Measurements from ENCODE around the gene ZNF512.

The ZNF512 gene

GRCh38 chr2:27638709-27639108, 55.9 kb downstream of the ZNF512 start:
- DNase-seq = no peak

GRCh38 chr2:27640722-27641245, 57.9 kb downstream of the ZNF512 start:
- DNase-seq = no peak

GRCh38 chr2:27645197-27645596, 62.4 kb downstream of the ZNF512 start:
- no peak for DNase-seq

- DNase-seq = no peak
These were observed 64.4 kb downstream of the ZNF512 start for GRCh38 chr2:27647289-27647688.

- DNase-seq = no peak
These were observed 64.9 kb downstream of the ZNF512 start for GRCh38 chr2:27647737-27648136.

GRCh38 chr2:27651056-27651455, 68.2 kb downstream of the ZNF512 start:
- no peak for DNase-seq

- no peak for DNase-seq
These were observed 69.5 kb downstream of the ZNF512 start for GRCh38 chr2:27652341-27652740.

GRCh38 chr2:27652790-27653189, 69.9 kb downstream of the ZNF512 start:
- DNase-seq = no peak

GRCh38 chr2:27653397-27653796, 70.6 kb downstream of the ZNF512 start:
- no peak for DNase-seq

- DNase-seq = no peak
These were observed 72.5 kb downstream of the ZNF512 start for GRCh38 chr2:27655155-27655951.

- DNase-seq = no peak
These were observed 78.5 kb downstream of the ZNF512 start for GRCh38 chr2:27661371-27661770.

GRCh38 chr2:27663285-27664153, 80.7 kb downstream of the ZNF512 start, which contains the start of the genes SLC4A1AP and SUPT7L:
TSS of gene SLC4A1AP (plus strand) at chr2:27663889. CDS start at chr2:27663915, 26 bp downstream.
TSS of gene SUPT7L (minus strand) at chr2:27663614. CDS start at chr2:27662192, 1,422 bp downstream.
- DNase-seq = peak; percentile 86

- DNase-seq = no peak
These were observed 81.3 kb downstream of the ZNF512 start for GRCh38 chr2:27664154-27664574.

- no peak for DNase-seq
These were observed 82.0 kb downstream of the ZNF512 start for GRCh38 chr2:27664622-27665363.

- DNase-seq = no peak
These were observed 84.6 kb downstream of the ZNF512 start for GRCh38 chr2:27667446-27667845.

GRCh38 chr2:27671235-27671634, 88.4 kb downstream of the ZNF512 start:
- DNase-seq = no peak
